HG03108 (cell line): ENCODE data around the gene BBS4.
A peak's percentile ranks its signal among the peaks of the same experiment; 100 is the strongest.
"Not testable (repeated sequence)": the region's sequence is repeated elsewhere in the genome, so short reads cannot be mapped to it uniquely, and the experiment has no call there.

Experiments used
- ATAC-seq: cut with Tn5 transposase; IDR thresholded peaks from one replicate; pipeline ENCODE4 v1.9.1; 2021; ENCODE audit warnings: moderate library complexity; ENCODE audit not compliant: unreplicated experiment

BBS4 gene, protein sequence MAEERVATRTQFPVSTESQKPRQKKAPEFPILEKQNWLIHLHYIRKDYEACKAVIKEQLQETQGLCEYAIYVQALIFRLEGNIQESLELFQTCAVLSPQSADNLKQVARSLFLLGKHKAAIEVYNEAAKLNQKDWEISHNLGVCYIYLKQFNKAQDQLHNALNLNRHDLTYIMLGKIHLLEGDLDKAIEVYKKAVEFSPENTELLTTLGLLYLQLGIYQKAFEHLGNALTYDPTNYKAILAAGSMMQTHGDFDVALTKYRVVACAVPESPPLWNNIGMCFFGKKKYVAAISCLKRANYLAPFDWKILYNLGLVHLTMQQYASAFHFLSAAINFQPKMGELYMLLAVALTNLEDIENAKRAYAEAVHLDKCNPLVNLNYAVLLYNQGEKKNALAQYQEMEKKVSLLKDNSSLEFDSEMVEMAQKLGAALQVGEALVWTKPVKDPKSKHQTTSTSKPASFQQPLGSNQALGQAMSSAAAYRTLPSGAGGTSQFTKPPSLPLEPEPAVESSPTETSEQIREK

DNA sequence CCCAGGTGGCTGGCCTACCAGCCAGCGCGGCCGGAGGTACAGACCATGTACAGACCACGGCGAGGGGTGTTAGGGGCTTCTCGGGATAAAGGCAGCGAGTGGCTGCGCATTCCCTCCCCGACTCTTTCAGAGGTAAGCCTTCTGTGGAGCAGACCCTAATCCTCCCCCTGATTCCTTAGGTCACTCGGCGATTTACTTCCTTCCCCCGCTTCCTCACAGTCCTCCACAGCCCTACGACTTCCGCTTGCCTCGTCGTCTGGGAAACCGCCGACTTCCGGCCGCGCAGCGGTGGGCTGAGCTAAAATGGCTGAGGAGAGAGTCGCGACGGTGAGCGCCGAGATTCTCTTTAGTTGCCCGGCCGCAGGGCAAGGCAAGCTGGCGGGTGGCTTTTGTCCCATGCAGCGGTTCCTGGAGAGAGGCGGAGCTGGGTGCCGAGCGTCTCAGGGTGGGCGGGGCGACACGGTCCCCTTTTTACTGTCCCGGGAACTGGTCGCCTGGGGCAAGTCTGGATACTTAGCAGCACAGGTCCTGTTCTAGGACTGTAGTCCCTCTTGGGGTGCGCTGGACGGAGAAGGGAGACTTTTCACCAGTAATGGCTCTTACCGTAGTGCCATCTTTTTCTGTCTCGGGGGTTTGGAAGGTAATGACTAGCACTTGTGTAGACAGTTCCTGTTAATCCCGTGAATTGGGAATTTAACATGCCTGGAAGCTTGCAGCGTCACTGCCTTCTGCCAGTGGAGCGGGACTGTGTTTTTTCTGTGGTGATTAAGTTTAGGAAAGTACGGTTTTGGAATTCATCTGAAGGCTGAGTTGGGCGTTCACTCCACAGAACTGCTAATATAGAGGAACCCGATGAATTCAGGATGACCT is at the start of gene BBS4, which contains the start of gene HIGD2B:
BBS4 (plus strand) TSS at position 283 of the 870 bp plus-strand sequence; CDS start at position 304, 21 bp downstream.
HIGD2B (minus strand) TSS at position 258 of the 870 bp plus-strand sequence. CDS start 9,808 bp downstream, outside the sequence.
- peak; percentile 90 for ATAC-seq

DNA sequence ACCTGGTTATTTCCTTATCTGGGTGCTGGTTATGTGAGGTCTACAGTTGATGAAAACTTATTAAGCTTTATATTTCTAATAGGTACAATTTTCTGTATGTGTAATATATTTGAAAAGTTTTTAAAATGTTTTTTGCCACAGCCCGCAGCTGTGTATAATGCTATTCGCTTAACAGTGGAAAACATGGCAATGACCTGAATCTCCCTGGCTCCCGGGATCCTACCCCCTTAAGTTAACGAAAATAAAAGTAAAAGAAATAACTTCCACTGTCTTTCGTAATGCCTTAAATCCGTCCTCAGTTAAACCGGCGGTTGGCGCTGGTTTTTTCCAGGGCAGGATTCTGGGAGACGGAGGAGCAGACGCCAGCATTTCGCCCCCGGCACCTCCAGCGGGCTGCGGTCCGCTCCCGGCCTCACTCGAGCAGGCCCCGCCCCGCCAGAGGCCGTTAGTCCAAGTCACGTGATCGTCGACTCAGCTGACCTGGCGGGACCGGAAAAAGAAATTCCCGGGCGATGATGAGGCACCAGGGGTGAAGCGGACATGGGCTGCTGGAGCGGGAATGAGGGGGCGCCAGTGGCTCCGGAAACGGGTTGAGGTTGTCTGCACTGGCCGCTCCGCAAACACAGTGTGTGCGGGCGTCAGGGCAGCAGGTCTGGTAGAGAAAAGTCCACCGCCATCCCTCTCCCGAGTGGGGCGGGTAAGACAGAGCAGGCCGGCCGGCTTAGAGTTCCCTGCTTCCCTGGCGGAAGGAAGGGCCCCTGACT is 49.3 kb upstream of the BBS4 start:
- peak; percentile 65 for ATAC-seq

DNA sequence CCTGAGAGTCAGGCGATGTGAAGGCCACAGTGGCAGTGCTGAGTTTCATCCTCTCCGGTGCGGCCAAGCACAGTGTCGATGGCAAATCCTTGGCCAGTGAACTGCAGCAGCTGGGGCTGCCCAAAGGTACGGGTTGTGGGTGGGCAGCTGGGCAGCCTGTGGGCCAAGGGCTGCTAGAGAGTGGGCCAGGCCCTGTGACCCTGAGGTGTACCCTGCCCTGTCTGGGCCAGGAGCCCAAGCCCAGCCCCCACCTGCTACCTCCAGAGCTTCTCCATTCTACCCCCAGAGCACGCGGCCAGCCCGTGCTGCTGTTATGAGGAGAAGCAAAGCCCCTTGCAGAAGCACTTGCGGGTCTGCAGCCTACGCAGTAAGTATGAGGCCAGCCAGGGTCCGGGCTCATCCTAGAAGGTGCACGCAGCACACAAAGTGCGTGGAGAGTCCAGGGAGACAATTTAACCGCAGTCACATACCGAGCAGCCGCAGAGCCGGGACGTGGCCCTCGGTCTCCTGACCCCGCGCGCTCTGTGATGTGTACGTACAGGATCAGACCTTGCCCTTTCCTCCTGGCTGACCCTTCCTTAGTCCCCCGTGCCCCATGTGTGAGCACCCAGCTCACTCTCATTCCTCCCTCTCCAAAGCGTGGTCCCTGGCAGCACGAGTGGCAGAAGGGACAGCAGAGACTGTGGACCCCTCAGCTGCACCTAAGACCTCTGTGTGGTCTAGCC is 46.1 kb upstream of the BBS4 start:
- not testable (repeated sequence) for ATAC-seq

DNA sequence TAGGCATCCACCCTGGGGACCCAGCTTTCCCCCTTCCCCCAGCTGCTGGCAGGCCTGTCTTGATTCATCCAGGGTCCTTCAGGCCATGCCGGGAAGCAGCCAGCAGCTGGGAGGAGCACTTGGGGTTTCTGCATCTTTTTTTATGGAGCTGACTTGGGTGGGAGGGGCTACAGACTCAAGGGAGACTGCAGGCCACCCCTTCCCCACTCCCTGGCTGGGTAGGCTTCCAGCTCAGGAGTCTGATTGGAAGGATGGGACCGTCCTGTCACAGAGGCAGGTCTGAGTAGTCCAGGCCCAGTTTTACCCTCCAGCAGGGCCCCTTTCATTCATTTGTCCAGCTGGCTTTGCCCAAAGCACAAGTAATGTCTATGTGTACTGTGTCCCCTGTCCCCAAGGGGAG is 43.7 kb upstream of the BBS4 start:
- ATAC-seq = not testable (repeated sequence)

DNA sequence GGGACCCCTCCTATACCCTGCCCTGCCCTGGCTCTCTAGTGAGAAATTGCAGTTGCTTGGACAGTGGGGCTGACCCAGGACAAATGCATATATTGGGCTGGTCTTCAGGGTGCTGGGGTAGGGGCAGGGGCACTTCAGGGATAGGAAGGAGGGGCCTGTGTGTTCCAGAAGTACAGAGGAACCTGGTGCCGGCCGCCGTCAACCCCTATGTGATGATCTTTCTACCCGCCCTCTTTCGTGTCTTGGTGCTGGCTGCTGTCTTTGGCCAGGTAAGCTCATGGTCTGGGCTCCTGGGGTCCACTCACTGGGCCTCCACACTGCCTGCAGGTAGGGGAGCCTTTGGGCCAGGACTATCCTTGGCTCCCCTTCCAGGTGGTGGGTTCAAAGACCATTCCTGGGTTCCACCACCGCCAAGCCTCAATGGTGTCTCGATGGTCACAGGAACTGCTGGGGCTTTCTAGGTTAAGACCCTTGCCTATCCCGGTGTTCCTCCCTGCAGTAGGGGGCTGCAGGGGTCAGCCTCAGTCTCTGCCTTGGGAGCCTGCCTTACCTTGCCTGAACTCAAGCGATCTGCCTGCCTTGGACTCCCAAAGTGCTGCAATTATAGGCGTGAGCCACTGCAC is 37.3 kb upstream of the BBS4 start:
- ATAC-seq = not testable (repeated sequence)

DNA sequence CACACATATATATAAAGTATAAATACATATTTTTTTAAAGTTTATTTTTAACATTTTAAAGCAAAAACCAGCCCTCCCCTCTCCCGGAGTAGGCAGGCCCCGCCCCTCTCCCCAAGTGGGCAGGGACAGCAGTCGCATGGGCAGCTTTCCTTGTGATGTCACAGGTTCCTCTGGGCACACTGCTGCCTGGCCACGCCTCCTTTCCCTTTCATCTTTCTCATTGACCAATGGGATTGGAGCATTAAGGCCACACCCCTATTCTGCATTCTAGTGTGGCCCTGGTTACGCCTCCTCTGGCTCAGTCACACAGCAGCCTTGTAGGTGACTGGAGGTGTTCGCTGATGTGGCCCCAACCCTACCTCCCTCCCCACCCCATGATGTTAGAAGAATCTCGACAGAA is 31.6 kb upstream of the BBS4 start, which contains the start of gene GOLGA6B:
GOLGA6B (plus strand) TSS at position 301 of the 400 bp plus-strand sequence; CDS start at position 342, 41 bp downstream.
- not testable (repeated sequence) for ATAC-seq

DNA sequence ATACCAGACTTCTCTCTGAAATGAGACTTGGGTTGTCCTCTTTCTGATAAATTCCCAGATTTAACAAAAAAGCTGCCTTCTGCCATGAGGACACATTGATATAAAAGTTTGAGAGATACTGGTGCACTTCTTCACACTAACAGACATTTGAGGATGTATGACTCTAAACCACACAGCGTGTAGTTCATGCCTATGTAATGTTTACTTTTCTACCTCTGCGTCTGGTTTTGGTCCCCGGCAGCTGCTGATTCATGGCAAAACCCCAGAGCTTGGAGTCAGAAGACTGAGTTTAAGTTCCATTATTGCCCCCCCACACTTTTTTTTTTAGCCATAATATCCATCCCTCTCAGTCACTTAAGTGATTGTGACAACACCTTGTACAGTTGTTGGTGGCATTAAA is 30.0 kb upstream of the BBS4 start:
- not testable (repeated sequence) for ATAC-seq

DNA sequence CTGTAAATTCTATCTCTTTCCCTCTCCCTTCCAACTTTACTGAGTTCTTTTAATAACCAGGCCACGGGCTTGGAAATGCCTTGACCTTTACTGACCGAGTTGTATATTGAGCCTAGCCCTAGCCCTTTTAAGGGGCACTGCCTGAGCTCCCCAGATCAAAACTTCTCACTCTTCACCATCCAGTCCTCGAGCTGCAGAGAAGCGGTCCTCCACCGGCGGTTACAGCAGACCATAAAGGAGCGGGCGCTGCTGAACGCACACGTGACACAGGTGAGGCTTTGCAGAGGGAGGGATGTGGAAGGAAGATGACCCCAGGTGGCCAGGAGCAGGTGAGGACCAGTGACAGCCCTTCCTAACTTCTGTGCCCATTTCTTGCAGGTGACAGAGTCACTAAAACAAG is 24.9 kb upstream of the BBS4 start:
- ATAC-seq = not testable (repeated sequence)

DNA sequence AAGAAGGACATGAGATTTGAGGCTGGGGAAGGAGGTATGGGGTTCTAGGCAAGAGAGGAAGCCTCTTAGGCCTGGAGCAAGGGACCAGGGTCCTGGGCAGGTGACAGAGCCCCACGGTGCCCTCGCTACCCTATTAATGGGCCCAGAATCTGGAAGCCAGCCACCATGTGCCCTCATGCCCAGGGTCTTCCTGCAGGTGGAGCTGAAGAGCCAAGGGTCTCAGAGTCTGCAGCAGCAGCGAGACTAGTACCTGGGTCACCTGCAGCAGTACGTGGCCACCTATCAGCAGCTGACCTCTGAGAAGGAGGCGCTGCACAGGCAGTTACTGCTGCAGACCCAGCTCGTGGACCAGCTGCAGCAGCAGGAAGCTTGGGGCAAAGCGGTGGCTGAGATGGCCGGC is 22.1 kb upstream of the BBS4 start:
- ATAC-seq = not testable (repeated sequence)

DNA sequence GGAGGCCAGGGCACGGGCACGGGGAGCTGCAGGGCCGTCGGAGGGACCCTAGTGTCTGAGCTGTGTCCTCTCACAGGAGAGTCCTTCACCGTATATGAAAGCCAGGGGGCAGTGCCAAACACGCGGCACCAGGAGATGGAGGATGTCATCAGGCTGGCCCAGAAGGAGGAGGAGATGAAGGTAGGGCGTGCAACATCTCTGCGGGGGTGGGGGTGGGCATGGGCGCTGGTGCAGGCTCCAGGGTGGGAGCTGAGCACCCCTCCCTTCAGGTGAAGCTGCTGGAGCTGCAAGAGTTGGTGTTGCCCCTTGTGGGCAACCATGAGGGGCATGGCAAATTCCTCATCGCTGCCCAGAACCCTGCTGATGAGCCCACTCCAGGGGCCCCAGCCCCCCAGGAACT is 20.3 kb upstream of the BBS4 start:
- not testable (repeated sequence) for ATAC-seq

DNA sequence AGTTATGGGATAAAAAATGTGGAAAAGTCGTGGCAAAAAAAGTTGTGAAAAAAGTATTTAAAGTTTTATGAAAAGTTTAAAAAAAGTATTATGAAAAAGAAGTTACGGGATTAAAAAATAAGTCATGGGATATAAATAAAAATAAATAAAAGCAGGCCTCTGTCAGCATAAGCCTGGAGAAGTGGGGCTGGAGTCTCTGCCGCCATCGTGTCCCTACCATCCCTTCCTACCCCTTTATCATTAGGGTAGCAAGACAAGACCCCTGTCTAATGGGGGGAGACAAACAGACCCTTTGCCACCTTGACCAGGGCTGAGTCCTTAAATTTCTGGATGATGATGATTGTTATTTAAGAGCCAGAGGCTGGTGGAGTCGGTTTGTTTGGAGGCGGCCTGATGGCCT is 16.2 kb upstream of the BBS4 start:
- ATAC-seq = not testable (repeated sequence)

DNA sequence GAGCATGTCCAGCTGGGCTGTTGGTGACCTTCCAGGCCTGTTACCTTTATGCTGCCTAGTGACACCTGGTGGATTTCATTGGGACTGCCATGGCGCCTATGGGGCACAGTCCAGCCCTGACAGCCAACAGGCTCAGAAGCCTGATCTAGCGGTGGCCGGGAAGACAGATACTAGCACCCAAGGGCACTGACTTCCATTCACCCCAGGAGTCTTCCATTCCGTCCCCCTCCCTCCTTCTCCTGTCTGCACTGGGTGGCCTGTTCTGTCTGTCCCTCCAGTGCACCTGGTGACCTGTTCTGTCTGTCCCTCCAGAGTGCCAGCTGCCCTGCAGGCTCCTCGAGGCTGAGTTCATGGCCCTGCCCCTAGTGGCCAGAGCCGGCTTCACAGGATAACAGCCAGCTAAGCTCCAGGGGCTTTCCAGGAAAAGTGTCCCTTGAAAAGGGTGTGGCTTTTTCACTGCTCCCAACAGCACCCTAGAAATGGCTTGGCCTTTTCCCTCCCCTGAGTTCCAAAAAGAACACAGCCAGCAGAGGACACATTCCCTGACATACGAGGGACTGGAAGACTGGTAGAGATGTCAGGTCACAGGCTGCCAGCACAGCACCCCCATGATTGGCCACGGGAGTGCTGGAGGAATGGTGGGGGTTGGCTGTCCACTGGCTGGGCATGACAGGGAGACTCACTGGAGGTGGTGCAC is 15.2 kb upstream of the BBS4 start:
- peak; percentile 88 for ATAC-seq

DNA sequence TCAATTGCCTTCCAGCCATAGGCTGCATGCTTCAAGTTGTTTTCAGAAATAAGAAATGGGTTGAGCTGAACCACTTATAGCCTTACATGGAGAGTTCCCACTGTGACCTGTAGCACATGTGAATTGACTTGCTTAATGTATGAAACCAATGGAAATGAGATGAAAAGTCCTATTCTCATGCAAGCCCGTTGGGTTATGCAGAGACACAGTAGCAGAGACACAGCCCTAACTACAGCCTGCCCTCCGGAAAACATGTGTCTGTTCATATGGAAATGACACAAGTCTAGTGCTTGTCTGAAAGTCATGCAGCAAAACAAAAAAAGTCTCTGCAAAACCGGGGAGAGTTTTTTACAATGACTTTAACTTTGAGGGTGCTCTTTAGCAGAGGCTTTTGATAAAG is 14.5 kb upstream of the BBS4 start:
- ATAC-seq = no peak

DNA sequence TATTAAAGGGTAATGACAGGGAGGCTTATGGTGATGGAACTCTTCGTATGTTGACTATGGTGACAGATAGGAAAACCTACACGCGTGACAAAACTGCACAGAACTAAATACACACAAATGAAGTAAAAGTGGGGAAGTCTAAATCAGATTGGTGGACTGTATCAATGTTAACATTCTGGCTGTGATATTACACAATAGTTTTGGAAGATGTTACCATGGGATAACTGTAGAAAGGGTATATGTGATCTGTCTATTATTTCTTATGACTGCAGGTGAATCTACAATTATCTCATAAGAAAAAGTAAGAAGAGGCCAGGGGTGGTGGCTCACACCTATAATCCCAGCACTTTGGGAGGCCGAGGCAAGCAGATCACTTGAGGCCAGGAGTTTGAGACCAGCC is 9.2 kb upstream of the BBS4 start:
- ATAC-seq = no peak

DNA sequence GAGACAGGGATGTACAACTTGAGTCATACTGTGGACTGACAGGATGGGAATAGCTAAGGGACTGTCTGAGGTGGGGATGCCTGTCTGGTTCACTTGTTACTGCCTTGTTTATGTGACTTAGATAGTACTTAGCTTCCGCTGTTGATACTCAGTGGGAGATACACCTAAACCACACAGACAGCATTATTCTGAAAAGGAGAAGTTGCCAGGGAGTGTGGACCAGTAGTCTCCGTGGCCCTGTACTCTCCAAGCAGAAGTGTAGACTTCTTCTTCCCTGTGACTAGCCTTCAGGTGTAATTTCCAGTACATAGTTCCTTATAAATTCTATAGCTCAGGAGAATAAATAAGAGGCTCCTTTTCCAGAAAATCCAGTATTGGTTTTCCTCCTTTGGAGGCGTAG is 5.1 kb upstream of the BBS4 start:
- no peak for ATAC-seq

DNA sequence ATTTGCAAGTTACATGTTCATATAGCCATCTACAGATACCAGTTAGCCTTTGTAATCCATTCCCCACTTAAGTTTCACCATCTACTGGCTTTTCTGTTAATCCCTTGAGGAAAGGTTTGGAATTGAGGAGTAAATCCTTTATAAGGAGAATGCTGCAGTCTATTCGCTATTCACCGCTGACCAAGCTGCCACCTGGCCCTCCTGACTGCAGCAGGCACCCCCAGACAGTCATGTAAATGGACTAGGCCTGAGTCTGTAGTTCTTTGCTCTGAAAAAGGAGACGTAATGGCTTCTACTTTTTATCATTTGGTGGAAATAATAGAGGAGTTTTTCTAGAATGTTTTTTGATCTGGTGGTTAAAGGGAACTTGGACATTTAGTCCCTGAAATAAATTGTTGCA is 3.2 kb upstream of the BBS4 start:
- ATAC-seq = no peak

DNA sequence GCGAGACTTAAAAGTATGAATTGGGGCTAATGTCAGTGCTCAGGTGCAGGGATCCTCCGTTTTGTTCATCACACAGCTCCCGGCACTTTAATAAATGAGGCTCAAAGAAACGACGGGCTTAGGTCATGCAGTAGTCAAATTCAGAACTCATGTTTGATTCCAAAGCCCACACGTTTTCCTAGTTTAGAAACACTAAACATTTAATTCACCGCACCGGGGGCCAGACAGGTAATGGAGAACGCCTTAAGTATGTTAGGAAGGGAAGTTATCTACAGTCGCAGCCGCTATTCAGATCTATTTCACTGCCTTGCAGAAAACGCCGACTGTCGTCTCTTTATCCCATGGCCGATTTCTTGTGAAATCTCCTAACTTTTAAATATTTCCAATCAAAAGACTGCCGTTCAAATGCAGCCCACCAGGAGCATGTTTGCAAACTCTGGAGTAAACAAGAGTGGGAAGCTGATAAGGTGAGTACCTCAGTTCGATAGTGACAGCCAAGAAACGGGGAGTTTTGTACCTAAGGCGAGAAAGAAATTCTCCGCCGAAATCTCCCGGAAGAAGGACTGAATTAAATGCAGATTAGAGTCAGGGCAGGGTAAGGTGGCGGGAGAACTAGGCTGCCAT is 594 bp upstream of the BBS4 start:
- no peak for ATAC-seq

DNA sequence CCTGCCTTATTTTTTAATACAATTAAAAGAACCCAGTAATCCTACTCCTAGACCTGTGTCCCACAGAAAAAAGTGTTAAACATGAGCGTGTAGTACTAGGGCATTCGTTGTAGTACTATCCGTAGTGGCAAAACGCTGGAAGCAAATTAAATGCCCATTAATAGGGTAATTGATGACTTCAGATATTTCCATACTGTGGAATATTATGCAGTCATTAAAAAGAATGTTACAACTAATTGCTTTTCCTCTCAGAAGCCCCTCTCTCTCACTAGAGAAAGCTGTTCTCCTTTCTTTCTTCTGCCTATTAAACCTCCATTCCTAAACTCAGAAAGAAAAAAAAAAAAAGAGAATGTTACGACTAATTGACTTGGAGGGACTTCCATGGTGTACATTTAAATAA is 2.7 kb downstream of the BBS4 start:
- ATAC-seq = no peak
